GM18868 (cell line): ENCODE data around the gene CD47.

Experiments
- ATAC-seq: cut with Tn5 transposase; IDR thresholded peaks from one replicate; pipeline ENCODE4 v1.9.1; 2021; ENCODE audit warnings: mild to moderate bottlenecking, moderate library complexity; ENCODE audit not compliant: unreplicated experiment

CD47 gene

DNA sequence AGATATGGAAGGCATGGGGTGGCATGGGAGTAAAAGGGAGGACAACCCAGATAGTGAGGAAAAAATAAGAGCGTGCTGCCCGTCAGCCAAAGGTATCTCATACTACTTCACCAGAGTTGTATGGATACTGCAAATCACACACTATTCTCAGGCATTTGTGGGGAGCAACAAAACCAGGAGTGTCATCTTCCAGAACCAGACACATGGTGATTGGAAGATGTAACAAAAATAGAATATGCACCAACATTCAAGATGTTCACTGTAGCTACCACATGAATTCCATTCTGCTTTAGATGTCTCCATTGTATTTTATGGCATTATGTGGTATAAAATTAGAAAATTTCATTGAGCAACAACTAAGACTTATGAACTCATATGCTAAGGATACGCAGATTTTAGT lies 34.9 kb downstream of the CD47 start:
- no peak for ATAC-seq

DNA sequence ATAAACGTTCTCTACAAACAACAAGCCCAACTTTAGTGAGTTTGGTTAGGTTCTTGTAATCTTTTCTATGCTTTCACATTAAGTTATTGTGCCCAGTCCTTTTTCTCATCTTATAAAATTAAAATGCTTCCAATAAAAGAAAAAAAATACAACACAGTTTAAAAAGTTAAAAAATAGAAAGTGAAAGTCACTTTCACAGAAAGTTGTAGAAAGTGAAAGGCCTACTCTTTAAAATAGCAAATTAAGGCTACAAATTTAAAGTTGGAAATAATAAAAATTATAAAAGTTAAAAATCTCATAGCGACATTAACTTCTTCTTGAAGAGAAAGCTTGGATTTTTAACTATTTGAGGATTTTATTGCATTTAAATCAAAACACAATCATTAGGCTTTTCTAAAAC lies 35.9 kb downstream of the CD47 start:
- no peak for ATAC-seq

DNA sequence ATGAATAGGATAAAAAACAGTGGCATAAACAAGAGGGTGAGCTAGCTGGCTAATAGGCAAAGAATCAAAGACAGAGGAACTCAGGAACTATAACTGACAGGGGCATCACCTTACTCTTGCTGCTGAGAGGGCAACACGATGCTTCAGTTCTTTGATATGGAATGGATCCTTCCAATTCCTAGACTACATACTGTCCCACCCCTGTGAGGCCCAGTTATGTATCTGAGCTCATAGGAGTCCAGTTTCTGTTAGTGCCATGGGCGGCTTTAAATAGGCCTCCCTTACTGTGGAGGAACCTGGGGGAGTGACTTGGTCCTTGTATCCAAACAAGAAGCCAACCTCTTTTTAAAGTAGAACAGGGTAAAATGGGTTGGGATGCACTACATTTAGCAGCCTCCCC lies 37.3 kb downstream of the CD47 start:
- no peak for ATAC-seq

- no peak for ATAC-seq
Observed at GRCh38 chr3:108053067-108053466, 37.8 kb downstream of the CD47 start.

- no peak for ATAC-seq
Observed at GRCh38 chr3:108051005-108051404, 39.8 kb downstream of the CD47 start.

GRCh38 chr3:108047987-108048386 lies 42.8 kb downstream of the CD47 start:
- ATAC-seq, result no peak

GRCh38 chr3:108046247-108046646 lies 44.6 kb downstream of the CD47 start:
- no peak for ATAC-seq

DNA sequence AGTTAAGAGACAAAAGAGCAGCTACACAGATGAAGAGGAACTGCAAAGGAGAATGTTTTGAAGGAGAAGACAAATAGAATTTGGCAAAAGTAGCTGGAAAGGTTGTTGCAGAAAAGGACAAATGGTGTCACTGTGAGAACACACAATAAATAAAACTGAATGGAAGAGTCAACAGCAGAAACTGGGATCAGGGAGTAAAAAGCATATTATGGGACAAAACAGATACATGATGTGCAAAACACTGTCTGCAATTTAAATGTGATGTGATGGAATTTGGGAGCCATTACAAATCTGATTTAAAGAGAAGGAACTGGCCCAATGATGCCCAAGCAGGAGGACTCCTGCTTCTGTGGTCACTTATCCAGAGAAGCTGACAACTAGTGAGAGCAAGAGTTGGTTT lies 46.1 kb downstream of the CD47 start:
- ATAC-seq, result no peak

DNA sequence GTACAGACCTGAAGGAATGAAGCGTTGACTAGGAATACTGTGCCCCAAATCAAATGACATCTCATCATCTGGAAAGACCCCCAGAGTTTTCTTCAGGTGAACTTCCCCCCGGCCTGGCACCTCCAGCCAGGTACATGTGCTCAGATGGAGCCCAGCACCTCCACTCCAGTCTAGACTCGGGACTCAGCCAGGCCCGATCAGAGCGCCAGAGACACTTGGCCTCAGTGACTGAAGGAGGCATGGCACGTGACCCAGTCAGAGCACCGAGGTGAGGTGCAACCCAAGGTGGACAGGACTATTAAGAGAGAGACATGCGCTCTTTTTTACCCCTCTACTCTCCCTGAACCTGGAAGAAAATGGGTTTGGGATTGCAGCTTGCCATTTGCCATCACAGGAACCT lies 48.5 kb downstream of the CD47 start:
- no peak for ATAC-seq

- no peak for ATAC-seq
Observed at GRCh38 chr3:108041253-108041652, 49.6 kb downstream of the CD47 start.

GRCh38 chr3:108037770-108038169 lies 53.1 kb downstream of the CD47 start:
- ATAC-seq, result no peak

GRCh38 chr3:108036984-108037741 lies 53.7 kb downstream of the CD47 start:
- ATAC-seq, result peak; percentile 79

DNA sequence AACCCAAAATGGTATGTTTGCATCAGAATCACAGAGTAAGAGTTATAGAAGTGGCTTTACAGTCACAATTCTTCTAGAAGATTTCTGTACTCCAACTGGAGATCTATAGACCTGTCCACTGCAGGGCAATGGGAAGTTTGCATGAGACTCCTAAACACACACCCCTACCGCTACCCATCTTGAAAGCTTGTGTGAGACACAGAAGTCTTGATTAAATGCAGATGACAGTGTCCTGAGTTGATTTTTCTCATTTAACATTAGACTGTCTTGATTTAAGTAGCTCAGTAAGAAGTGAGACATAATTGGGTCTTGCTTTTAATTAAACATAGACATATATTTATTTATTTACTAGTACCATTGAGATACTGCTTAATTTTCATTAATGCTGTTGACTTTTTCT lies 54.4 kb downstream of the CD47 start:
- ATAC-seq, result no peak

DNA sequence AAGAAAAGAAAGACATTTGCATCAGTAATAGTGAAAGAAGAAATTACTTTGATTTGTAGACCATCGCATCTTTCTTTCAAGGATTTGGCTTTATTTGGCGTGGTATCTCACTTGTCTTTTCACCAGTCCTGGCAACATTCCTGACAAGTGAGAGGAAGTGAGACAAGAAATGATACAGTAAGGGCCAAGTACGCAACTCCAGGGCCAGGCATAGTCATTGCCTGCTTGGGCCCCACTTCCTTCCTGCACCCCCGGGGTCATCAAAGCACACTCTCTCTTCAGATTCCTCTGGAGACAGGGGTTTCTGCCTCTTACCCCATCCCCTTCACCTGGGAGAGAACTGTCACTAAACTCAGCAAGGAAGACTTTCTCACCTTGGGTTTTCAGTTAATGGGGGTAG lies 55.1 kb downstream of the CD47 start:
- ATAC-seq, result no peak

- no peak for ATAC-seq
Observed at GRCh38 chr3:108031895-108032294, 58.9 kb downstream of the CD47 start.

DNA sequence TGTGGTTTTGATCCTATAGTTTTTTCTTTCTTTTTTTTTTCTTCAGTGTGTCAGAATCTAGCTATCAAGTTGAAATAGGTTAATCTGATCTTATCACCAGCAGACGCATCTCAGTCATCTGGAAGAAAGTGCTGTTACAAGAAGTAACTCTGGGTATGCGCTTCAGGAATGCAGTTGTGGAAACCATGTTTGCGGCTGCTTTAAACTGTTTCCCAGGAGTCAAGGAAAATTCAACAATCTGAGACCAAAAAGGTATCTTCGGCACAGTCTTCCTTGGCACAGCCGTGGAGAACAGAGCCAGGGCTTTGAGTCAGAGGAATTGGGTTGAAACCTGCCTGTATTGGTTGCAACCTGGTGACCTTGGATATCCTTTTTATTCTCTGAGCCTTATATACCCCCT lies 59.9 kb downstream of the CD47 start:
- ATAC-seq, result no peak

GRCh38 chr3:108029466-108029865 lies 61.4 kb downstream of the CD47 start:
- ATAC-seq, result no peak

- no peak for ATAC-seq
Observed at GRCh38 chr3:108028896-108029295, 61.9 kb downstream of the CD47 start.

DNA sequence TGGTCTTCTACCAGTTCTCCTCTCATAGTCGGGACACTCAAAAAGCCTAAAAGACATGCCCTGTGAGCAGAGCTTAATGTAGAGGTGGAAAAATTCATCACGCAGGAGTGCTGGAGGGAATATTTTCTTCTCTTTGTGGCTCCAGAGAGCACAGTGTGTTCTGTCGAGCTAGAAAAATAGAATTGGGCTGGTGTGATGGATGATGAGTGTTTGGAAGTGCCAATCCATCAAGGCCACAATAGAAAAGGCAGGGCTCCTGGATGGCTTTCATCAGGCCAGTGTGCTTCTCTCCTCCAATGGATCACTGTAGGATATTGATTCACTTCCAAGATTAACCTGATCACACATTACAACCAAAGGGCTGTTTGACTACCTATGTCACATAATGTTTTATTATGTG lies 65.7 kb downstream of the CD47 start:
- no peak for ATAC-seq

DNA sequence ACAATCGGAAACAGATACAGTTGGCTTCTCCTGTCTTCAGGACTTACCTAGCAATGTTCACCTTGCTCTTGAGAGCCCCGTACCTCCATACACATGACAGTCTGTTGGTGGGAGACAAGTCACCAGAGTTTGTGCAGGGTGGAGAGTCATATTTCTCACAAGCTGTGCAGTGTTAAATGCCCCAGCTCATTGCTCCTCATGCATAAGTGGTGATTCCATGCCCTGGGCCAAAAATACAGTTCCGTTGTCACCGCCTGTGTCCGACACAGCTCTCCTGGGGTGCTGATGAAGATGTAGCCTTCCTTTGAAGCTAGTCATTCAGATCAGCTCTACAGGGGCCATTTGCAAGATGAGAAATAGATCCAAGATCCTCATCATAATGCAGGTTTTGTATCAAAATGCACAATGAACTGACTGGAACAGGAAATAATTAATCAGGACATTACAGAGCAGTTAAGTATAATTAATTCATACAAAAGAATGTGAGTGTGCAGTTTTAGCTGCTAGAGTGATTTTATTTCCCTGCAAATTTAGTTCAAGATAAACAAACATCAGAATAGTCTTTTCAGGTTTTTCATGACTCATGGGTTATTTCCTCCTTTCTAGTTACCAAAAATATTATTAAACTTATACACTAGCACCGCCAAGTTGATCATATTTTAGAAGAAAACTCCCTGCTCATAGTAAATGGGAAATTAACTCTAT lies 66.5 kb downstream of the CD47 start:
- ATAC-seq, result no peak

- ATAC-seq, result no peak
Observed at GRCh38 chr3:108022256-108023150, 68.3 kb downstream of the CD47 start.

- no peak for ATAC-seq
Observed at GRCh38 chr3:108021533-108021932, 69.3 kb downstream of the CD47 start.
